ENCODE data around the gene RPRD2.

Gene RPRD2

DNA sequence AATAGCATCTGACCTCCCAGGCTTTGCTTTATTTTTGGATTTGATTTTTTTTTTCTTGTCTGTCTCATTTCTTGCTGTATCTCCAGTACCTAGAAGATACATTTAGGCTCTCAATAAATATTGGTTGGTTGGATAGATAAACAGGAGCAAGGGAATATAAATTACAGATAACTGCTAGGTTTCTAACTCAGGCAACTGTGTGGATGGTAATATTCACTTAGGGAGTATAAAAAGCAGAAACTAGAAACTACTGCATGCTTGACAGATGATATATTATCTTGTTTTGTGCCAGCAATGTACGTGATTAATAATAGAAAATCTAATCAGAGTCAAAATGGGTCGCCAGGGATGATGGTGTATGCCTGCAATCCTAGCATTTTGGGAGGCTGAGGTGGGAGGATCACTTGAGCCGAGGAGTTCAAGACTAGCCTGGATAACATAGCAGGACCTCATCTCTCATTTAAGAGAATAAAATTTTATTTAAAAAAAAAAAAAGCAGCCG, 92.2 kb downstream of the RPRD2 start:
- intact Hi-C loops (cut with DNase I) = no loop called here
- no peak for DNase-seq

DNA sequence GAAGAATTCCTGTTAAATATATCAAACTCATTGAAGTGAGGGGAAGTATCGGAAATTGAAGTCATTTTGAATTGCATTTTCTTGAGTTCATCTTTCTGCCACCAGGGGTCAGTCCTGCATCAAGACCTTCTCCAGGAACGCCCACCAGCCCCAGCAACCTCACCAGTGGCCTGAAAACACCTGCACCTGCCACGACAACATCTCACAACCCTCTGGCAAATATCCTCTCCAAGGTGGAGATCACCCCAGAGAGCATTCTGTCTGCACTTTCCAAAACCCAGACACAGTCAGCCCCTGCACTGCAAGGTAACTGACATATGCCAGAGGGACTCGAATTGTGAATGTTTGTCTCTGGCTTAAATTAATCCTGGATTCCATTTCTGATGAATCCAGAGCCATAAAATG, 100.5 kb downstream of the RPRD2 start:
- DNase-seq = peak in 5 of 10 donors; percentile 18 to 43 (median 28)
- intact Hi-C loops (cut with DNase I) = loop anchor here (2.0 kb wide), 1 partner anchor 68 kb away; no protein-coding TSS in a partner anchor

DNA sequence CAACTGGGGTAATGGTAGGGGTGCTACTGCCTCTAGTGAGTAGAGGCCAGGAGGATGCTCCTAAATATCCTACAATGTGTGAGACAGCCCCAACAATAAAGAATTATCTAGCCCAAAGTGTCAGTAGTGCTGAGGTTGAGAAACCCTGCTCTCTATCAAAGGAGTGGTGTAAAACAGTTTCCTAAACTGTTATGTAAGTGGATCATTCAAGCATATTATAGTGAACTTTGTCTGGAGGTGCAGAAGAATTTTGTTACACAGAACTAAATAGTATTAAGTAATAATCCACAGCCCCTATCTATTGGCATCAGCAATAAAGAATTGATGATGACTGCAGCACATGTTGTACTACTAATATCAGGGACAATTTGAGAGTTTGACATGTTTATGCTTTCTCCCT, 103.0 kb downstream of the RPRD2 start:
- intact Hi-C loops (cut with DNase I) = no loop called here
- no peak for DNase-seq

DNA sequence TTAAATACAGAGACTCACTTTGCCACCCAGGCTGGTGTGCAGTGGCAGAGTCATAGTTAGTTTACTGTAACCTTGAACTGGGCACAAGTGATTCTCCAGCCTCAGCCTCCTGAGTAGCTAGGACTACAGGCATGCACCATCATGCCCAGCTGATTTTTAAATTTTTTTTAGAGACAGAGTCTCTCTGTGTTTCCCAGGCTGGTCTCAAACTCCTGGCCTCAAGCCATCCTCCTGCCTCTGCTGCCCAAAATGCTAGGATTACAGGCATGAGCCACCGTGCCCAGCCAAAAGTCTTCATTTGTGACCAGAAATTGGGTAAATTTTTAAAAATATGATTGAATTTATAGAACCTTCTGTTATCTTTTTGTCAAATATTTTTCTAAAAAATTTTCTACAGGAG, 105.3 kb downstream of the RPRD2 start:
- peak in 2 of 10 donors; percentile 35 to 55 for DNase-seq
- intact Hi-C loops (cut with DNase I) = no loop called here

DNA sequence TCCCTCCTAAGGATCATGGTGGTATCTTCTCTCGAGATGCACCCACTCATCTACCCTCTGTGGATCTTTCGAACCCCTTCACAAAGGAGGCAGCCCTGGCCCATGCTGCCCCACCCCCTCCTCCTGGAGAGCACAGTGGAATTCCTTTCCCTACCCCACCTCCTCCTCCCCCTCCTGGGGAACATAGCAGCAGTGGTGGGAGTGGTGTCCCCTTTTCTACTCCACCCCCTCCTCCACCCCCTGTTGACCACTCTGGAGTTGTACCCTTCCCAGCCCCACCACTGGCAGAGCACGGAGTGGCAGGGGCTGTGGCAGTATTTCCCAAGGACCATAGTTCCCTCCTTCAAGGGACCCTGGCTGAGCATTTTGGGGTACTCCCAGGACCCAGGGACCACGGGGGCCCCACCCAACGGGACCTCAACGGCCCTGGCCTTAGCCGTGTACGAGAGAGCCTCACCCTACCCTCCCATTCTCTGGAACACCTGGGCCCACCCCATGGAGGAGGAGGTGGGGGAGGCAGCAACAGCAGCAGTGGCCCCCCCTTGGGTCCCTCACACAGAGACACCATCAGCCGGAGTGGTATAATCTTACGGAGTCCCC, 108.8 kb downstream of the RPRD2 start:
- intact Hi-C loops (cut with DNase I) = loop anchor here (10.0 kb wide), 1 partner anchor 98 kb away; no protein-coding TSS in a partner anchor
- peak in 1 of 10 donors; percentile 58 for DNase-seq

DNA sequence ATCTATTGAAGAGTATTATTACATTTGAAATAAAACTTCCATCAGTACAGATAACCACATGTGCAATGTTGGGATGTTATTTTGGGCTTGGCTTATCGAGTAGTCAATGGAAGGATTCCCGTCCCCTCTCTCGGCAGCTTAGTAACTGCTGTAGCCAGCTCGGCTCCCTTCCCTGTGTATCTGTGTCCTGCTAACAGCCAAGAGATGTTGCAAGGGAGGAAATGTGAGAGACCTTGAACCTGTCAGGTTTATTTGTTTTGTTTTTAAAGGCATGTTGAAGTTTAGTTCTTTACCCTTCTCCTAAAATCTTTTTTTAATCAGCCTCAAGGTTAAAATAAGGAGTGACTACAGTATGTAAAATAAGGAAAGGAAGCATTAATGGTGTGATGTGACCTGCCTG, 109.7 kb downstream of the RPRD2 start:
- peak in 2 of 10 donors; percentile 19 to 37 for DNase-seq
- intact Hi-C loops (cut with DNase I) = loop anchor here (10.0 kb wide), 1 partner anchor 99 kb away; no protein-coding TSS in a partner anchor

DNA sequence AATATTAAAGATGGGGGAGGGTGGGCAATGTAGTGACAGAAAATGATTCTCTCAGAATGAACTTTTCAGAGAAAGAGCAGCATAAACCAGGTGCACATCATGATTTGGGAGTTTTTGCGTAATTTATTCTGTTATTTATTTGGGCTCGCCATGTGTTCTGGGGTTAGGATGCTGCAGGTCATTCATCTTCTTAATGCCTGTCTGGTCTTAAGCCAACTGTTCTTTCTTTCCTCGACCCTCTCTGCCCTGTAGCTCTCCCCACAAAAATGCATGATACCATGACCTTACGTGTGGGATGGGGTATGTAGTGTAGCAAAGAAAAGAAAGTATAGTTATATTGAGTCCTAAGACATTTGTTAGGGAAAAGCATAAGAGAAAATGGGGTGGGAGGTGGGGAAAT, 110.9 kb downstream of the RPRD2 start:
- intact Hi-C loops (cut with DNase I) = loop anchor here (10.0 kb wide), 1 partner anchor 100 kb away; no protein-coding TSS in a partner anchor
- DNase-seq = no peak

DNA sequence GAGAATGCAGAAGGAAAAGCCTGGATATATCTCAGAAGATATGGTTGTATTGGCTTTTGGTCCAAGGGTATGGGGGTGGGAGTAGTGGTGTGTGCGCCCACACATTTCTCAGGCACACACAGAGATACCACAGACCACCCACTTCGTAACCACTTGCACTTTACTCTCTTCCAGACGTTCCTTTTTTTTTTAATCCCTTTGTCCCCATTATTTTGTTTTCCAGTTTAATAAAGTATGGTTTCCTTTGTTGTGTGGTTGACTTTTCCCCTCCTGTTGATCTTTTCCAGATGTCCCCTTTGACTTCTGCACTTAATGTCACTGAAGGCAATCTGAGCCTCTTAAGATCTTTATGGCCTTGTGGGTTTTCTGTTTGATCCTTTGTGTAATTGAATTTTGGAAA, 112.8 kb downstream of the RPRD2 start:
- intact Hi-C loops (cut with DNase I) = loop anchor here (10.0 kb wide), 1 partner anchor 102 kb away; no protein-coding TSS in a partner anchor
- no peak for DNase-seq

DNA sequence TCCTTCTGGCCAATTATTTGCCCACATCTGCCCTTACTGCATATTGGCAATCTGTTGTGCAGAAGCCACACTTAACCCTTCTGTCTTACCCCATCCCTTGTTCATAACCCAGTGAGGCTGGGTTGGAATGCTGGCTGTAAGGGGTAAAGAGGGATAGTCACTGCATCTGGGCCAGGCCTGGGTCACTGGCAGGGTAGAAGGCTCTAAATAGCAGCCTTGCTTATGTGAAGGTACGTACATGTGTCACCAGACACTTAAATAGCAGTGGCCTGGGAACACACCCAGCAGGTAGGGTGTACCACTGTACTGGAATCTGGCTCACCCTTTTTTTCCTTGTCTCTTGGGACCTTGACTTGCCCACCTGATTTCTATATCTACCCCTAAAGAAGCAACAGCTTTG, 113.4 kb downstream of the RPRD2 start:
- intact Hi-C loops (cut with DNase I) = loop anchor here (10.0 kb wide), 1 partner anchor 103 kb away; no protein-coding TSS in a partner anchor
- DNase-seq = no peak

DNA sequence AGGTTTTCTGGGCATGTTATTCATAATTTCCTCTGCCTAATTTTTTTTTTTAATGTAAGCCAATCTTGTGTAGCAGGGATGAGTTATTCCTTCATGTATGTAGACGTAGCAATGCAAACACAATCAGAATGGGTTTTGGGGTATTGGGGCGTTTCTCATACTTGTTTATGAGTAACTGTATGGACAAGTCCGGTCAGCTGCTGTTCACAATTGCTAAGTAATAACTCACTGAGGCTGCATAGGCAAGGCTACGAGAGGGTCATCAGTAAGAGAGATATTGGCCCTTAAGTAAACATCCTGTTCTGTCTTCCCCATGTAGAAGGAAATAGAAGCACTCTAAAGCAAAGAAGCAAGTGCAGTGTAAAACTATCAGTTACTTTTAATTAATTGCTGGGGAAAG, 113.8 kb downstream of the RPRD2 start:
- intact Hi-C loops (cut with DNase I) = loop anchor here (10.0 kb wide), 1 partner anchor 103 kb away; no protein-coding TSS in a partner anchor

DNA sequence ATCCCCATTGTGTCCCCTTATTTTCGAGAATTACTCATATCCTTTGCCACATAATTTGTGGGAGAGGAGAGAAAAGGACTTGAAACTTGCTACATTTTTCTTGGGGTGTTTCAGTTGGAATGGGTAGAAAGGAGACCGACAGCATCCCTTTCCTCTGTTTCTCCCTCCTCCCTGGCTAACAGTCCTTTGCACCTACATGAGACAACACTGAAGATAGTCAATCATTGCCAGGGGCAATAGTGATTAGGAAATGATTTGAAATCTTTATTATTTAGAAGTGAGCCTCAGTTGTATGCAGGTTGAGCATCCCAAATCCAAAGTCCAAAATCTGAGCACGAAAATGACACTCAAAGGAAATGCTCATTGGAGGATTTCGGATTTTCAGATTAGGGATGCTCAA, 115.4 kb downstream of the RPRD2 start:
- DNase-seq = no peak
- intact Hi-C loops (cut with DNase I) = loop anchor here (10.0 kb wide), 1 partner anchor 105 kb away; no protein-coding TSS in a partner anchor

More for the DNA sequence above, 113.8 kb downstream of the RPRD2 start:
- no peak for DNase-seq

DNA sequence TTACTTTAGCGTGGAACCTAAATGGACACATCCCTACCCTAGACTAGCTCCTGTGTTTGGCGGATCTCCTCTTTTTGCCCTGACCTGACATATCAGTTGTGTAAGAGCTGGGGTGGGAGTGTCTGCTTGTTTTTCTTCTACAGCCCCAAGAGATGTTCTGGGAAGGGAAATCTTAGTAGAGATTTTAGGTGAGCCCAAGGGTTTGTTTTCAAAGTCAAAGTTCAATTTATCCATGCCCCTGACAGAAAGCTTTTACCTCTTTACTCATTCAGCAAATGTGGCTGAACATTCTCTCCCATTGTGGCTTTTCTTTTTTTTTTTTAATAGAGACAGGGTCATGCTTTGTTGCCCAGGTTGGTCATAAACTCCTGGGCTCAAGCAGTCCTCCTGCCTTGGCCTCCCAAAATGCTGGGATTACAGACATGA, 116.0 kb downstream of the RPRD2 start:
- no peak for DNase-seq
- intact Hi-C loops (cut with DNase I) = loop anchor here (10.0 kb wide), 1 partner anchor 105 kb away; no protein-coding TSS in a partner anchor

DNA sequence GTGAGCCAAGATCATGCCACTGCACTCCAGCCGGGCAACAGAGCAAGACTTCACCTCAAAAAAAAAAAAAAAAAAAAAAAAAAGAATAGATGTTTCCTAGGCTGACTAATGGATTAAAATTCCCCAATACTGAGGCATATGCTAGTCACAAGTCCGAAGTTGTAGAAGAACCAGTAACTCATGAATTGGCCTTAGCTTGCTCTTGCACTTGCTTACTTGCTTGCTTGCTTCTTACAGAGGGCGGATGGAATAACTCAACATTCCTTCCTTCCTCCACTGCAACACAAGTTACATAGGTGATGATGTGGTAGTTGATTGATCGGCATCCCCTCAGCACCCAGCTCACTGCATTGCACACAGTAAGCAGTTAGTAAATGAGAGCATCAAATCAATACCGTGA, 120.5 kb downstream of the RPRD2 start:
- intact Hi-C loops (cut with DNase I) = no loop called here
- no peak for DNase-seq

DNA sequence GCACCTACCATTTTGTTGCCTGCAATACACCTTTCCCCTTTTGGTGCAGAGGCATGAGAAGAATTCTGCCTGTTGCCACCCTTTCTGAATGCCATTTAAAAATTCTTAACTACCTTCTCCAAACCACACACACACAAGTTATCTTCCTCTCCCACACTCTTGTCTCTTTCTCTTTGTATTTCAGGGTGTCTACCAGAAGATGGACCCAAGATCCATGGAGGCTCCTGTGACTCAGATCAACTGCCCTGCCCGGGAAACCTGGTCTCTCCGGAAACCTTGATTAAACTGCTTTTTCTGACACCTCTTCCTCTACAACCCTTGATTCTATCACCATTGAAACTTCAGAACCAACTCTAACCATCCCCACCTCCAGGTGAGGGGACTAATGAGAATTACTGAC, 120.9 kb downstream of the RPRD2 start:
- no peak for DNase-seq
- intact Hi-C loops (cut with DNase I) = no loop called here

DNA sequence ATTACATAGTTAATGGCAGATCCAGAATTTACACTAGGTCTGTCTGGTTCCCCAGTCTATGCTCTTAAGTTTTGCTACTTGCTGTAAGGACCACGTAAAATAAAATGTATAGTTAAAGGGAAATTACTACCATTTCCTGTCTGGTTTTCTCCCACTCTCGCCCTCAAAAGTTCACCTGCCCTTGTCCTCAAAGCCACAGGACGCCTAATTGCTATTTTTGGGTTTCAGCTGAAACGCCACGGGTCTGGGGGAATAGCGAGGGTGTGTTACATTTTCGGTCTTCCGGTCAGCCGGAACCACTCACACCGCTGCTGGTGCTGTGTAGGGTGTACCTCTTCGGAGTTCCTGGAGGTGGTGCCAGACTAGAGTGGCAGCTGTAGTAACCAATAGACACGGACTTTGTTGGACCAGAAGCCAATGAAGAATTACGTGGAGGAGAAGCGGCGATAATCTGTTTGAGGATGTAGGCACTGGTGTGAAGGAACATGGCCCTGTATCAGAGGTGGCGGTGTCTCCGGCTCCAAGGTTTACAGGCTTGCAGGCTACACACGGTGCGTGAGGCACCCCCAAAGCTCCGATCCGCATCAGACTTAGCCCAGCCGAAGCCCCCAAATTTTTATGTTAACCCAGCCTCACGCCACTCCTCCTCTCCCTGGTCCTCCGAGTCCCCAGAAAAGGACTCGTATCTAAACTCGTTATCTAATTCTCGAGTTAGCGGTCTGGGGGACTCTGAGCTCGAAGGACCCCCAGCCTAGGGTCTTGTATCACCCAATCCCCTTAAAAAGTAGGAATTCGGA, 123.2 kb downstream of the RPRD2 start, which contains the start of gene TARS2:
TSS of gene TARS2 (plus strand) at position 454 of the 797 bp plus-strand sequence. CDS start at position 486, 32 bp downstream.
- intact Hi-C loops (cut with DNase I) = loop anchor here (1.0 kb wide), 1 partner anchor 28 kb away; the partner anchor contains the start of gene FALEC
- DNase-seq = peak; percentile 78 to 98 (median 92)

DNA sequence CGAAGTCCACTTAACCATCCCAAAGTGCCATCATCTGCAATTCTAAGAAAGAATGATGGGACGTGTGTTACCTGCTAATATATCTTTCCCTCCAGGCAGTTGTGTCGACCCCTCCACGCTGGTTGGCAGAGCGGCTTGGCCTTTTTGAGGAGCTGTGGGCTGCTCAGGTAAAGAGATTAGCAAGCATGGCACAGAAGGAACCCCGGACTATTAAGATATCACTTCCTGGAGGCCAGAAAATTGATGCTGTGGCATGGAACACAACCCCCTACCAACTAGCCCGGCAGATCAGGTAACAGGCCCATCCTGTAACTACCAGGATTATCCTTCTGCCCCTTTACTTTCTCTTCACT, 123.8 kb downstream of the RPRD2 start:
- intact Hi-C loops (cut with DNase I) = loop anchor here (1.0 kb wide), 1 partner anchor 28 kb away; the partner anchor contains the start of gene FALEC

DNA sequence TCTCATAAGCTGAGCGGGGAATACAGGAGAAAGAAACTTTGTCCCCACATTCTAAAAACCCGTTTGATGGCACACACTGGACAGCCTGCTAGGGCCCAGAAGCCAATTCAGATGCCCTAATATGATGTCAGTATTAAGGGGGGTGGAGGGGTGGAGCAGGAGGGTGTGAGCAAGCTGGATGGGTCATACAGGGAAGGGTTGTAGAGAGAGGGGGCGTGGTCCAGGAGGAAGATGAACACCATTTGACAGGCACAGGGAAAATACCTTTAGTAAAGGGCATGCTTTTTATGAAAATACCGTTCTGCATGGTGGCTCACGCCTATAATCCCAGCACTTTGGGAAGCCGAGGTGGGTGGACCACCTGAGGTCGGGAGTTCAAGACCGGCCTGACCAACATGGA, 129.2 kb downstream of the RPRD2 start:
- DNase-seq = no peak
- intact Hi-C loops (cut with DNase I) = no loop called here

More for the DNA sequence above, 123.8 kb downstream of the RPRD2 start:
- DNase-seq = no peak

DNA sequence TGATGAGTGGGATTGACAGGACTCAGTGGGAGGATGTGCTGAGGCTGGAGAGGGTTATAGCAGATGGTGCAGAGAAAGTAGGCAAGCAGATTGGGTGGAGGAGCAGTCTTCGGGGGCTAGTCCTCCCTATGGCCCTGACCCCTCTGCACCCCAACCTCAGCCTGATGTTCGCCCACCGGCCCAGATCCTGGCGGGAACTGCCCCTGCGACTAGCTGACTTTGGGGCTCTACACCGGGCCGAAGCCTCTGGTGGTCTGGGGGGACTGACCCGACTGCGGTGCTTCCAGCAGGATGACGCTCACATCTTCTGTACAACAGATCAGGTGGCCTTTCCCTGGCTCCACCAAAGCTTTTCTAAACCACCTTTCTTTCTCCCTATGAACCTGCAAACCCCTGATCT, 134.4 kb downstream of the RPRD2 start:
- DNase-seq = no peak
- intact Hi-C loops (cut with DNase I) = no loop called here

DNA sequence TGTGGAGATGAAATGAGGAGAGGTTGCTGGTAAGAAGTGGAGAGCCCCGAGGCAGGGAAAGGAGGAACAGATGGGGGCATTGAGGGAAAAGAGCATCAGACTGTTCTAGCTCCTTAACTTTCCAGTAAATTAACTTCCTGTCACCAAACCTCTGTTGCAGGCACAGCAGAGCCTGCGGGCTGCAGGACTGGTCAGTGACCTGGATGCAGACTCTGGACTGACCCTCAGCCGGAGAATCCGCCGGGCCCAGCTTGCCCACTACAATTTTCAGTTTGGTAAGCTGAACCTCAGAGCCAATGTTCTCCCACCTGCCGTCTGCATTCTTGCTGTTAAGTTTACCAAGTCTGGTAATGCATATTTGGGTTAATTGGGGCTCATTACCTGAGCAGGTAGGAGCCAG, 141.5 kb downstream of the RPRD2 start:
- intact Hi-C loops (cut with DNase I) = no loop called here
- DNase-seq = no peak

DNA sequence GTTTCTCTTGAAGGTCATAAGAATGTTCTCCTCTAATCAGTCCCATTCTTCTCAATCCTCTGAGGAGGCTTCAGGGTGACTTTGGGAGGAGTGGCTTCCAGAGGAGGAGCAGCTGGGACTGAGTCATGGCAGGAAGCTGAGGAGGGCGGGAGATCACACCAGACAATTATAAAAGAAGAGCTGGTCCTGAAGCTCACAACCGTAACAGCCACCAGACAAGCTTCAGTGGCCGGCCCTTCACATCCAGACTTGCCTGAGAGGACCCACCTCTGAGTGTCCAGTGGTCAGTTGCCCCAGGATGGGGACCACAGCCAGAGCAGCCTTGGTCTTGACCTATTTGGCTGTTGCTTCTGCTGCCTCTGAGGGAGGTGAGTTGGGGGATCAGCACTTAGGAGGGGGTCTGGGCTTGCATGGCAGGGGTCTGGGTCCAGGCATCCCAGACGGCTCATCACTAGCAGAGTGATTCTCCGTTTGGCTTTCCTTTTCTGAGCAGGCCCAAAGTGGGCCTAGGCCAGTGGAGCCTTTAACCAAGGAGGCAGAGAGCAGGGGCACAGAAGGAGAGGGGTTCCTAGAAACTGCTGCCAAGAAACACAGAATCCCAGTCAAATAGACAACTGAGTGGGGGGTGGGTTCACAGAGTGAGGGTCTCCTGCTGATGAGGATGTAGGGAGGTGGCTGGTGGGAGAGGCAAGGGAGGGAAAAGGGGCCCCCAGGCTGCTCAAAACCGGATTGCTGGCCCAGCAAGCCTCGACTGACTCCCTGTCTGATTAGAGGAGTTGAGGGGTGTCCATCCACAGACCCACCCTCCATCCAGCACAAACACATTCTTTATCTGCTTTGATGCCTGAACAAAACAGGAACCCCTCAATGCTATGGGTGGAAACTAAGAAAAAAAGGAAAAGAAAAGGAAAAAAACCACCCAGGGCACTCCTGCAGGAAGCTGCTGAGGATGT, 144.2 kb downstream of the RPRD2 start, which contains the start of gene ECM1:
TSS of gene ECM1 (plus strand) at position 198 of the 953 bp plus-strand sequence. CDS start at position 299, 101 bp downstream.
- DNase-seq = peak in 7 of 10 donors; percentile 18 to 89 (median 57)
- intact Hi-C loops (cut with DNase I) = no loop called here

All from posterior cingulate gyrus (tissue), 11 donors.